IMR-90 (cell line): ENCODE measurements around the gene POU2AF1. TPM values are rescaled to one million over a fixed set of nuclear protein-coding genes. Genes with fewer than 3 reads are reported as not detected.

ENCODE experiments used
- ATAC-seq: fragments of 200-7000 bp; cut with Tn5 transposase; 2 replicates; pipeline ENCODE4 v1.9.1; 2020; ENCODE audit warnings: low read depth, mild to moderate bottlenecking, moderate library complexity
- BruUV-seq: library from RNA; stranded (reverse); fragments of 400-500 nt; replicated peaks from 2 replicates; lab custom pipeline; 2021; lab: Mats Ljungman, UMichigan
- CTCF ChIA-PET: fragments of 300-600 bp; formaldehyde crosslinking; extraction: SDS; loops from one replicate; lab custom pipeline; 2021; ENCODE audit warnings: antibody characterized with exemption; lab: Yijun Ruan, JAX
- POLR2A ChIA-PET: fragments of 300-600 bp; sonication (Branson Sonifier 250); formaldehyde crosslinking; loops from one replicate; lab custom pipeline; 2022; ENCODE audit warnings: antibody characterized with exemption; ENCODE audit not compliant: unreplicated experiment; lab: Charles Lee
- DNase-seq: peaks from one replicate; pipeline ENCODE4 v3.0.0; 2013
- H2AFZ ChIP-seq: replicated peaks from 2 replicates; pipeline ENCODE3; 2013; ENCODE audit warnings: low read length, mild to moderate bottlenecking; ENCODE audit not compliant: poor library complexity
- H2AK5ac ChIP-seq: 2 replicates; pipeline ENCODE4 v1.6.1; 2013; ENCODE audit warnings: low read depth, low read length, inconsistent platforms
- H2AK9ac ChIP-seq: replicated peaks from 2 replicates; pipeline ENCODE3; 2013; ENCODE audit warnings: mild to moderate bottlenecking, low read depth, low read length, moderate library complexity; ENCODE audit not compliant: poor library complexity
- H2BK120ac ChIP-seq: 2 replicates; pipeline ENCODE4 v1.6.1; 2013; ENCODE audit warnings: low read depth, low read length, inconsistent platforms
- H2BK15ac ChIP-seq: 3 replicates; pipeline ENCODE4 v1.6.1; 2013; ENCODE audit warnings: low read depth, low read length, inconsistent platforms
- H2BK20ac ChIP-seq: 2 replicates; pipeline ENCODE4 v1.6.1; 2013; ENCODE audit warnings: low read depth, mild to moderate bottlenecking, inconsistent platforms, low read length, moderate library complexity
- H2BK5ac ChIP-seq: 2 replicates; pipeline ENCODE4 v1.6.1; 2013; ENCODE audit warnings: mild to moderate bottlenecking, low read depth, low read length, inconsistent platforms; ENCODE audit not compliant: poor library complexity, severe bottlenecking
- H3K14ac ChIP-seq: replicated peaks from 2 replicates; pipeline ENCODE4 v1.6.1; 2013; ENCODE audit warnings: low read depth, low read length, inconsistent platforms
- H3K18ac ChIP-seq: 2 replicates; pipeline ENCODE4 v1.6.1; 2013; ENCODE audit warnings: low read depth, low read length, control low read depth
- H3K23ac ChIP-seq: 2 replicates; pipeline ENCODE4 v1.6.1; 2013; ENCODE audit warnings: low read depth, low read length, inconsistent platforms
- H3K27ac ChIP-seq: 2 replicates; pipeline ENCODE4 v1.5.1; 2013; ENCODE audit warnings: mild to moderate bottlenecking, control low read depth, low read length; ENCODE audit not compliant: insufficient read depth
- H3K27me3 ChIP-seq: 2 replicates; pipeline ENCODE4 v1.6.1; 2013; ENCODE audit warnings: low read length; ENCODE audit not compliant: control insufficient read depth, insufficient read depth
- H3K36me3 ChIP-seq: 2 replicates; pipeline ENCODE4 v1.6.1; 2013; ENCODE audit warnings: low read length, mixed read lengths; ENCODE audit not compliant: control insufficient read depth, insufficient read depth
- H3K4ac ChIP-seq: 2 replicates; pipeline ENCODE4 v1.6.1; 2013; ENCODE audit warnings: low read depth, low read length, inconsistent platforms
- H3K4me1 ChIP-seq: 2 replicates; pipeline ENCODE4 v1.6.1; 2013; ENCODE audit warnings: low read length, mixed read lengths; ENCODE audit not compliant: control insufficient read depth, insufficient read depth
- H3K4me2 ChIP-seq: 2 replicates; pipeline ENCODE4 v1.6.1; 2013; ENCODE audit warnings: low read depth, mild to moderate bottlenecking, control low read depth, low read length, moderate library complexity
- H3K4me3 ChIP-seq: 2 replicates; pipeline ENCODE4 v1.5.1; 2013; ENCODE audit warnings: low read depth, mild to moderate bottlenecking, control low read depth, low read length, moderate library complexity; ENCODE audit not compliant: insufficient read depth
- H3K56ac ChIP-seq: 2 replicates; pipeline ENCODE4 v1.6.1; 2013; ENCODE audit warnings: low read length, inconsistent platforms; ENCODE audit not compliant: insufficient read depth; ENCODE audit errors: extremely low read depth
- H3K79me1 ChIP-seq, 2 experiments: 2 replicates each; pipeline ENCODE4 v1.6.1; 2013; ENCODE audit warnings: low read length in 2 of 2, inconsistent platforms in 1 of 2, low read depth in 1 of 2
- H3K9ac ChIP-seq: 2 replicates; pipeline ENCODE4 v1.6.1; 2013; ENCODE audit warnings: low read depth, low read length, control low read depth
- H3K9me1 ChIP-seq: 2 replicates; pipeline ENCODE4 v1.6.1; 2013; ENCODE audit warnings: low read length, inconsistent platforms; ENCODE audit not compliant: insufficient read depth
- H3K9me3 ChIP-seq: 2 replicates; pipeline ENCODE4 v1.6.1; 2013; ENCODE audit warnings: low read length; ENCODE audit not compliant: control insufficient read depth, insufficient read depth
- H4K20me1 ChIP-seq: 2 replicates; pipeline ENCODE4 v1.6.1; 2013; ENCODE audit warnings: low read length, inconsistent platforms; ENCODE audit not compliant: insufficient read depth
- H4K5ac ChIP-seq: 2 replicates; pipeline ENCODE4 v1.6.1; 2013; ENCODE audit warnings: mild to moderate bottlenecking, low read depth, low read length, control low read depth
- H4K8ac ChIP-seq, 2 experiments: 2 replicates each; pipeline ENCODE4 v1.6.1; 2013; ENCODE audit warnings: low read depth in 2 of 2, low read length in 2 of 2, control low read depth in 1 of 2, inconsistent platforms in 1 of 2
- H4K91ac ChIP-seq: 2 replicates; pipeline ENCODE4 v1.6.1; 2013; ENCODE audit warnings: low read depth, low read length, inconsistent platforms; ENCODE audit not compliant: insufficient read depth
- BHLHE40 ChIP-seq: fragments of 150-350 bp; IDR thresholded peaks from 2 replicates; pipeline ENCODE4 v1.6.1; 2016; ENCODE audit warnings: mild to moderate bottlenecking, low read depth, low read length
- CEBPB ChIP-seq: IDR thresholded peaks from 2 replicates; pipeline ENCODE4 v1.6.1; 2012; ENCODE audit warnings: low read depth, low read length, improper control_type of control experiment
- CHD1 ChIP-seq: IDR thresholded peaks from 2 replicates; pipeline ENCODE4 v1.6.1; 2012; ENCODE audit warnings: low read depth, low read length, improper control_type of control experiment
- FOS ChIP-seq: fragments of 150-350 bp; IDR thresholded peaks from 2 replicates; pipeline ENCODE4 v1.6.1; 2016; ENCODE audit warnings: low read depth, low read length
- MAFK ChIP-seq: IDR thresholded peaks from 2 replicates; pipeline ENCODE4 v1.6.1; 2012; ENCODE audit warnings: low read depth, low read length, improper control_type of control experiment
- MAZ ChIP-seq: IDR thresholded peaks from 2 replicates; pipeline ENCODE4 v1.6.1; 2012; ENCODE audit warnings: low read depth, mild to moderate bottlenecking, low read length, improper control_type of control experiment, moderate library complexity, borderline replicate concordance
- MXI1 ChIP-seq: IDR thresholded peaks from 2 replicates; pipeline ENCODE4 v1.6.1; 2012; ENCODE audit warnings: low read depth, mild to moderate bottlenecking, low read length, moderate library complexity, borderline replicate concordance
- NFE2L2 ChIP-seq: fragments of 150-350 bp; IDR thresholded peaks from 2 replicates; pipeline ENCODE4 v1.6.1; 2016; ENCODE audit warnings: low read depth, mild to moderate bottlenecking, low read length
- POLR2A ChIP-seq: IDR thresholded peaks from 2 replicates; pipeline ENCODE4 v1.6.1; 2012; ENCODE audit warnings: mild to moderate bottlenecking, low read depth, low read length
- RAD21 ChIP-seq: IDR thresholded peaks from 2 replicates; pipeline ENCODE4 v1.6.1; 2012; ENCODE audit warnings: low read length, improper control_type of control experiment
- RCOR1 ChIP-seq: IDR thresholded peaks from 2 replicates; pipeline ENCODE4 v1.6.1; 2012; ENCODE audit warnings: mild to moderate bottlenecking, low read length, improper control_type of control experiment; ENCODE audit not compliant: insufficient replicate concordance
- RFX5 ChIP-seq: IDR thresholded peaks from 2 replicates; pipeline ENCODE4 v1.8.0; 2012; ENCODE audit warnings: low read depth, mild to moderate bottlenecking, low read length, moderate library complexity
- SMC3 ChIP-seq: fragments of 150-350 bp; IDR thresholded peaks from 2 replicates; pipeline ENCODE4 v1.6.1; 2016; ENCODE audit warnings: low read depth, mild to moderate bottlenecking, antibody characterized with exemption, low read length, moderate library complexity
- dilution Hi-C: fragments of 300-500 bp; cut with HindIII; formaldehyde crosslinking; loops from one replicate; pipeline ENCODE4 v1.14.3; 2018; ENCODE audit warnings: low sequenced_read_pairs; ENCODE audit not compliant: unreplicated experiment
- in situ Hi-C: fragments of 300-500 bp; cut with MboI; formaldehyde crosslinking; loops from 3 replicates; pipeline ENCODE4 v1.14.3; 2019; ENCODE audit warnings: low sequenced_read_pairs, inconsistent platforms, mixed read lengths
- intact Hi-C: fragments of 100-400 bp; cut with micrococcal nuclease; formaldehyde crosslinking; loops from 2 replicates; pipeline ENCODE4 v1.10.0; 2022
- polyA plus RNA-seq, 3 experiments: library from polyadenylated mRNA; depleted of rRNA; stranded (reverse); fragments of >200 nt; gene quantifications; 2 replicates each; pipeline ENCODE4 v1.2.3, GENCODE V29; 2012; ENCODE audit warnings: low replicate concordance in 1 of 3
- total RNA-seq: library from RNA; depleted of rRNA; stranded (reverse); fragments of >200 nt; gene quantifications from 2 replicates; pipeline ENCODE4 v1.2.3, GENCODE V29; 2012
- TF ChIP-seq, protein P1 (sequence below): fragments of 150-350 bp; IDR thresholded peaks from 2 replicates; pipeline ENCODE4 v1.6.1; 2016; ENCODE audit warnings: low read depth, mild to moderate bottlenecking, low read length, moderate library complexity, borderline replicate concordance
- TF ChIP-seq, protein P2 (sequence below): fragments of 150-350 bp; IDR thresholded peaks from 2 replicates; pipeline ENCODE4 v1.6.1; 2017; ENCODE audit warnings: mild to moderate bottlenecking, antibody characterized with exemption, low read length, low read depth
- TF ChIP-seq, protein P3 (sequence below): conservative IDR thresholded peaks from 2 replicates; pipeline ENCODE4 v1.5.1; 2012; ENCODE audit warnings: mild to moderate bottlenecking, low read depth, low read length, improper control_type of control experiment

Gene POU2AF1
- total and polyA plus RNA-seq, 2 of the 4 experiments (the other 2 are of a cell fraction): not detected

DNA sequence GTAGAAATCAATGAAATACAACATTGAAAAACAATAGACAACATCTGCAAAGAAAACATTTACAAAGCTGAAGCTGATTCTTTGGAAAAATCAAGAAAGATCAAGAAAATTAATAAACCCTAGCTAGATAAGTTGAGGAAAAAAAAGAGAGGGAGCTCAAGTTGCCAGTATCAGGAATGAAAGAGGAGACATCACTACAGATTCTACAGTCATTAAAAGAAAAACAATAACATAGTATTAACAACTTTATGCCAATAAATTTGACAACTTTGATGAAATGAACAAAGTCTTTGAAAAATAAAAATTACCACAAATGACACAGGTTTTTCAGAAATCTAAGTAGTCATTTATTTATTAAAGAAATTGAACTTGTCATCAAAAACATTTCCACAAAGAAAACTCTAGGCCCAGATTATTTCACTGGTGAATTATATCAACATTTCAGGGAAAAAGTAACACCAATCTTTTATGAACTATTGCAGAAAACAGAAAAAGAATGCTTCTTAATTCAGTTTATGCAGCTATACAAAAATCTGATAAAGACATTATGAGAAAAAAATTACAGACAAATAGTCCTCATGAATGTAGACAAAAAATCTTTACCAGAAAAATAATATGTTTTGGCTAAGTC lies 39.2 kb downstream of the POU2AF1 start:
- H3K18ac ChIP-seq: no peak overlapping the region
- no peak overlapping the region for H3K23ac ChIP-seq
- no peak overlapping the region for H3K14ac ChIP-seq
- H3K4me2 ChIP-seq: no peak overlapping the region
- no peak overlapping the region for H4K5ac ChIP-seq
- H2BK15ac ChIP-seq: no peak overlapping the region
- TF ChIP-seq MAFK (no peak), RCOR1 (no peak), RFX5 (no peak), FOS (no peak), BHLHE40 (no peak), CEBPB (no peak), MXI1 (no peak), SMC3 (no peak), NFE2L2 (no peak), CHD1 (no peak), POLR2A (no peak), MAZ (no peak), RAD21 (no peak)
- TF ChIP-seq, protein P1, sequence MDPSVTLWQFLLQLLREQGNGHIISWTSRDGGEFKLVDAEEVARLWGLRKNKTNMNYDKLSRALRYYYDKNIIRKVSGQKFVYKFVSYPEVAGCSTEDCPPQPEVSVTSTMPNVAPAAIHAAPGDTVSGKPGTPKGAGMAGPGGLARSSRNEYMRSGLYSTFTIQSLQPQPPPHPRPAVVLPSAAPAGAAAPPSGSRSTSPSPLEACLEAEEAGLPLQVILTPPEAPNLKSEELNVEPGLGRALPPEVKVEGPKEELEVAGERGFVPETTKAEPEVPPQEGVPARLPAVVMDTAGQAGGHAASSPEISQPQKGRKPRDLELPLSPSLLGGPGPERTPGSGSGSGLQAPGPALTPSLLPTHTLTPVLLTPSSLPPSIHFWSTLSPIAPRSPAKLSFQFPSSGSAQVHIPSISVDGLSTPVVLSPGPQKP: no peak
- TF ChIP-seq, protein P2, sequence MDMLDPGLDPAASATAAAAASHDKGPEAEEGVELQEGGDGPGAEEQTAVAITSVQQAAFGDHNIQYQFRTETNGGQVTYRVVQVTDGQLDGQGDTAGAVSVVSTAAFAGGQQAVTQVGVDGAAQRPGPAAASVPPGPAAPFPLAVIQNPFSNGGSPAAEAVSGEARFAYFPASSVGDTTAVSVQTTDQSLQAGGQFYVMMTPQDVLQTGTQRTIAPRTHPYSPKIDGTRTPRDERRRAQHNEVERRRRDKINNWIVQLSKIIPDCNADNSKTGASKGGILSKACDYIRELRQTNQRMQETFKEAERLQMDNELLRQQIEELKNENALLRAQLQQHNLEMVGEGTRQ: no peak
- TF ChIP-seq, protein P3, sequence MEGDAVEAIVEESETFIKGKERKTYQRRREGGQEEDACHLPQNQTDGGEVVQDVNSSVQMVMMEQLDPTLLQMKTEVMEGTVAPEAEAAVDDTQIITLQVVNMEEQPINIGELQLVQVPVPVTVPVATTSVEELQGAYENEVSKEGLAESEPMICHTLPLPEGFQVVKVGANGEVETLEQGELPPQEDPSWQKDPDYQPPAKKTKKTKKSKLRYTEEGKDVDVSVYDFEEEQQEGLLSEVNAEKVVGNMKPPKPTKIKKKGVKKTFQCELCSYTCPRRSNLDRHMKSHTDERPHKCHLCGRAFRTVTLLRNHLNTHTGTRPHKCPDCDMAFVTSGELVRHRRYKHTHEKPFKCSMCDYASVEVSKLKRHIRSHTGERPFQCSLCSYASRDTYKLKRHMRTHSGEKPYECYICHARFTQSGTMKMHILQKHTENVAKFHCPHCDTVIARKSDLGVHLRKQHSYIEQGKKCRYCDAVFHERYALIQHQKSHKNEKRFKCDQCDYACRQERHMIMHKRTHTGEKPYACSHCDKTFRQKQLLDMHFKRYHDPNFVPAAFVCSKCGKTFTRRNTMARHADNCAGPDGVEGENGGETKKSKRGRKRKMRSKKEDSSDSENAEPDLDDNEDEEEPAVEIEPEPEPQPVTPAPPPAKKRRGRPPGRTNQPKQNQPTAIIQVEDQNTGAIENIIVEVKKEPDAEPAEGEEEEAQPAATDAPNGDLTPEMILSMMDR: no peak
- DNase-seq (no peak), ATAC-seq (no peak)
- H3K27me3 ChIP-seq: peaks cover 12% of the 10 kb centered on the region
- H3K9me1 ChIP-seq: no peaks in the 10 kb centered on the region
- in situ Hi-C loops (no loop called here), intact Hi-C loops (no loop called here), dilution Hi-C loops (no loop called here)
- no peaks in the 10 kb centered on the region for H3K79me1 ChIP-seq
- no peak overlapping the region for H3K9ac ChIP-seq
- H3K4me1 ChIP-seq: peaks cover 2% of the 10 kb centered on the region; the same call in 1 of the 2 replicates
- H2BK20ac ChIP-seq: no peak overlapping the region
- no peak overlapping the region for H3K4ac ChIP-seq
- H3K36me3 ChIP-seq: no peaks in the 10 kb centered on the region
- POLR2A ChIA-PET: no interaction called here
- BruUV-seq: no TSS peak
- H2AFZ ChIP-seq: no peak overlapping the region
- no peaks in the 10 kb centered on the region for H4K20me1 ChIP-seq
- no peak overlapping the region for H3K56ac ChIP-seq
- H2AK9ac ChIP-seq: no peak overlapping the region
- no peak overlapping the region for H3K4me3 ChIP-seq
- no peak overlapping the region for H4K8ac ChIP-seq
- CTCF ChIA-PET: interaction anchor here (0.5 to 0.7 kb wide), 2 partner anchors 35 to 41 kb away, joined by 3 to 4 read pairs; partner anchors contain the start of gene POU2AF3
- H3K27ac ChIP-seq: no peak overlapping the region
- H2BK5ac ChIP-seq: no peak overlapping the region
- no peaks in the 10 kb centered on the region for H3K9me3 ChIP-seq
- H2AK5ac ChIP-seq: no peak overlapping the region
- H4K91ac ChIP-seq: no peak overlapping the region
- no peak overlapping the region for H2BK120ac ChIP-seq
